ENCODE data around the gene CSNK2A1.
"Not testable (repeated sequence)": the region's sequence is repeated elsewhere in the genome, so short reads cannot be mapped to it uniquely, and the experiment has no call there.

Gene CSNK2A1

GRCh38 chr20:533526-533925 is 10.1 kb downstream of the CSNK2A1 start:
- DNase-seq (ENCODE audit: low spot score), result no peak

GRCh38 chr20:532530-532929 is 11.1 kb downstream of the CSNK2A1 start:
- no peak for DNase-seq (ENCODE audit: low spot score)

GRCh38 chr20:531608-532007 is 12.0 kb downstream of the CSNK2A1 start:
- no peak for DNase-seq (ENCODE audit: low spot score)

GRCh38 chr20:530321-530720 is 13.3 kb downstream of the CSNK2A1 start:
- DNase-seq (ENCODE audit: low spot score), result no peak

GRCh38 chr20:528923-529604 is 14.5 kb downstream of the CSNK2A1 start:
- DNase-seq (ENCODE audit: low spot score), result no peak

- DNase-seq (ENCODE audit: low spot score), result no peak
Measured at GRCh38 chr20:527571-527886, 16.1 kb downstream of the CSNK2A1 start.

GRCh38 chr20:521860-522259 is 21.7 kb downstream of the CSNK2A1 start:
- no peak for DNase-seq (ENCODE audit: low spot score)

- no peak for DNase-seq (ENCODE audit: low spot score)
Measured at GRCh38 chr20:519999-520398, 23.6 kb downstream of the CSNK2A1 start.

- DNase-seq (ENCODE audit: low spot score), result no peak
Measured at GRCh38 chr20:517221-517620, 26.4 kb downstream of the CSNK2A1 start.

GRCh38 chr20:516799-517198 is 26.8 kb downstream of the CSNK2A1 start:
- no peak for DNase-seq (ENCODE audit: low spot score)

GRCh38 chr20:515696-516095 is 27.9 kb downstream of the CSNK2A1 start:
- DNase-seq (ENCODE audit: low spot score), result no peak

GRCh38 chr20:513429-513828 is 30.2 kb downstream of the CSNK2A1 start:
- DNase-seq (ENCODE audit: low spot score), result no peak

GRCh38 chr20:510328-511057 is 33.1 kb downstream of the CSNK2A1 start:
- DNase-seq (ENCODE audit: low spot score), result not testable (repeated sequence)

- not testable (repeated sequence) for DNase-seq (ENCODE audit: low spot score)
Measured at GRCh38 chr20:508364-508787, 35.2 kb downstream of the CSNK2A1 start.

- no peak for DNase-seq (ENCODE audit: low spot score)
Measured at GRCh38 chr20:507761-508332, 35.7 kb downstream of the CSNK2A1 start.

GRCh38 chr20:507006-507758 is 36.4 kb downstream of the CSNK2A1 start:
- no peak for DNase-seq (ENCODE audit: low spot score)

- DNase-seq (ENCODE audit: low spot score), result no peak
Measured at GRCh38 chr20:504632-505075, 38.9 kb downstream of the CSNK2A1 start.

- DNase-seq (ENCODE audit: low spot score), result no peak
Measured at GRCh38 chr20:503048-503737, 40.4 kb downstream of the CSNK2A1 start.

- no peak for DNase-seq (ENCODE audit: low spot score)
Measured at GRCh38 chr20:497979-498378, 45.6 kb downstream of the CSNK2A1 start.

- no peak for DNase-seq (ENCODE audit: low spot score)
Measured at GRCh38 chr20:496126-496696, 47.4 kb downstream of the CSNK2A1 start.

GRCh38 chr20:492159-492558 is 51.4 kb downstream of the CSNK2A1 start:
- no peak for DNase-seq (ENCODE audit: low spot score)
